Activated T-helper 1 cell treated with Interleukin-2 at 50 U/mL for 16 hours (primary cell): ENCODE results near the gene SLC9C1.
"Not testable (repeated sequence)": the region's sequence is repeated elsewhere in the genome, so short reads cannot be mapped to it uniquely, and the experiment has no call there.

Source experiments
- DNase-seq: peaks from one replicate; pipeline ENCODE4 v3.0.0-alpha.2; 2020; ENCODE audit warnings: low read depth

Gene SLC9C1

DNA sequence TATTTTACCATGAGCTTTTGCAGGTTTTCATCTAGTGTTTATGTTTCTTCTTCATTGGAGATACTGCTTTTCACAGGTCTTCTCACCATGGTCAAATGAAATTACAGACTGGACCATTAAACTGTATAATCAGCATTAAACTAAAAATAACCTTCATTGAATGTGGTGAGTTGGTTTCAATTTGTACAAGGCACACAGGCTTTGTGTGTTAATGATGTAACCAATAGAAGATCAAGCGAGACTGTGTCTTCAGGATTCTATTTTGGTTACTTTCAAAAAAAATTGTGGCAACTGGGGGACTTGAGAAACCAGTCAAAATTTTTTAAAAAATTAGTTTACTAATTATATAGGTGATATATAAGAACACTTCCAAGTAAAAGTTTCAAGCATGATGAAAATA is 106.7 kb downstream of the SLC9C1 start:
- DNase-seq: no peak

DNA sequence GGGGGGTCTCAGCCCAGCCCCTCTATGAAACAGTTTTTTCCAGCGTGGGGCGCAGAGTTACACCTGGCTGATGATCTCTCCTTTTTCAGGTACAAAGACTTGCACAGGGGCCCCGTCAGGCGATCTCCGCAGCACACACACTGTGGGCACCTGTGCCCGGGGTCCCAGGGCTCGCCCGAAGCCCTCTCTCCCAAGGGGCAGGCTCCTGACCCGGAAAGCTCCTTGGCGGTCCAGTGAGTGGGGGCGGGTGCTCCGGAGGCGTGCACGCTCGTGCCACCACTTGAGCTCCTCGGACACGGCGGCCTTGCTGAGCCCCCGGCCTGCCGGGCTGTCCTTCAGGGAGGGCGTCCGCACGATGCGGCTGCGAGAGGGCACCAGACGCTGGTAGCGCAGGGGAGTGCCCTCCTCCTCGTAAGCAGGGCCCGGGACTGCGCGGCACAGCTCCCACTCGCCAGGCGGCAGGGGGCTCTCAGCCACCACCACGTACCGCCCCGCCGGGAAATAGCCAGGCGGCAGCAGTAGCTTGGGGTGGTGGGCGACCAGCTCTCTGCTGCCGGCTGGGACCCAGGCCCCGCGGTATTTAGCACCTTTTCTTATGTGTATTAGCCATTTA is 108.5 kb downstream of the SLC9C1 start:
- not testable (repeated sequence) for DNase-seq

GRCh38 chr3:112175646-112176045 is 118.4 kb downstream of the SLC9C1 start:
- no peak for DNase-seq

DNA sequence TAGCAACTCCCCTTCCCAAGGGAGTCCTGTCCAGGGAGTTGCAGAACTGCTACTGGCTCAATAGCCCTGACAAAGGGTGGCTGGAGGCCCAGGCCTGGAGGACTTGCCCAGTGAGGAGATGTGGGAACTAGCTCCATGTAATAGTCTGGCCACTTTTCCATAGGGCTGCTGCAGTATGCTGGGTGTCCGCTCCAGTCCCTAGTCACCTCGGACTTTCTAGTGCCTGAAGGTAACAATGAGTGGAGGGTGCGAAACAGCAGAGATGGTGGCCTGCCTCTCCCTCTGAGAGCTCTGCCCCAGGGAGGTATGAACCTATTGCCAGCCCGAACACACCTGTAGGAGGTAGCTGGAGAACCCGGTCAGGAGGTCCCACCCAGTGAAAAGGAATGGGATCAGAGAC is 119.0 kb downstream of the SLC9C1 start:
- no peak for DNase-seq

DNA sequence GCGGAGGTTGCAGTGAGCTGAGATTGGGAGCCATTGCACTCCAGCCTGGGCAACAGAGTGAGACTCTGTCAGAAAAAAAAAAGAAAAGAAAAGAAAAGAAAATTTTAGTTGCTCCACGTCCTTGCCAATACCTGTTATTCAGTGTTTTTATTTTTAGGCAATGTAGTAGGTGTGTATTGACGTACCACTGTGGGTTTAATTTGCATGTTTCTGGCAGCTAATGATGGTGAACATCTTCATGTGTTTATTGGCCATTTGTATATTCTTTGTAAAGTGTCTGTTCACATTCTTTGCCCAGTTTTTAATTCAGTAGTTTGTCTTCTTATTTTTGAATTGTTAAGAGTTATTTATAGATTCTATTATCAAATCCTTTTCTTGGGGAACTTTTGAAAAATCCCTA is 122.9 kb downstream of the SLC9C1 start:
- no peak for DNase-seq

DNA sequence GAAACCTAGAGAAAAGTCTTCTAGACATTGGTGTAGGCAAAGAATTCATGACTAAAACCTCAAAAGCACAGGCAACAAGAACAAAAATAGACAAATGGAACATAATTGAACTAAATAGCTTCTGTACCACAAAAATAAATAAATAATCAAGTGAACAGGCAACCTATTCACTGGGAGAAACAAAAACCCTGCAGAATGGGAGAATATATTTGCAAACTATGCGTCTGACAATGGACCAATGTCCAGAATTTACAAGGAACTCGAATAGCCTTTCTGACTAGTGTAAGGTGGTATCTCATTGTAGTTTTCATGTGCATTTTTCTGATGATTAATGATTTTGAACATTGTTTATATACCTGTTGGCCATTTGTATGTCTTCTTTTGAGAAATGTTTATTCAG is 124.0 kb downstream of the SLC9C1 start:
- no peak for DNase-seq

- DNase-seq: no peak
Observed at GRCh38 chr3:112167758-112168157, 126.3 kb downstream of the SLC9C1 start.

DNA sequence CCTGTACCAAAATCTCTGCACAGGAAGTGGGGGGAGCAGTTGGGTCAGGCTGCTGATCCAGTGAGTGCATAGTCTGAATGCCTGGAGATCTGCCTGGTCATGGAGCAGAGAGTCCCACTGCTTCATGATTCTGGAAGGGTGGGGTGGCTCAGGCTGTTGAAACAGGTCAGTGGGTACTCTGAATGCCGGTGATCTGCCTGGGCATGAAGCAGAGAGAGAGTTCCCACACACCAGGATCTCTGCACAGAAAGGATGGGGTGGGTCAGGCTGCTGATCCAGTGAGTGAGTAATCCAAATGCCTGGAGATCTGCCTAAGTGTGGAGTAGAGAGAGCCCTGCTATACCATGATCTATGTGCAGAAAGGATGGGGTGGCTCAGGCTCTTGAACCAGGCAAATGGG is 144.9 kb downstream of the SLC9C1 start:
- no peak for DNase-seq

- no peak for DNase-seq
Observed at GRCh38 chr3:112143689-112144088, 150.3 kb downstream of the SLC9C1 start.

GRCh38 chr3:112143251-112143650 is 150.8 kb downstream of the SLC9C1 start:
- no peak for DNase-seq

DNA sequence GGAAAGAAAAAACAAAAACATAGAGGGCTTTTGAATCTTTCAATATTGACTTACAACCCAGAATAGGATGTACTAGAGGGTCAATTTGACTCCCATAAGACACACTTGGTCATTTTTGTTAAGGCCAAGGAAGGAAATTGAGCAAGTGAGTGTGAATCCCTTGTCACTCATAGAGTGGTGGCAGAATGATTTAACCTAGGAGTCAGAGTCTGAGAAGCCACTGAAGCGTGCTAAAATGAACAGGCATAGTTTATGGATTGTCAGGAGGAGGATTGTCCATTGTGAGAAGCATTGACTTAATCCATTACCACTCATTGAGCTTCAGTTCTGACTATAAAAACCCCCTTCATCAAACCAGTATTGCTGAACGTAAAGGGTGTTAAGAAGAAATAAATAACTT is 152.7 kb downstream of the SLC9C1 start:
- DNase-seq: no peak

- DNase-seq: no peak
Observed at GRCh38 chr3:112140584-112140983, 153.4 kb downstream of the SLC9C1 start.

DNA sequence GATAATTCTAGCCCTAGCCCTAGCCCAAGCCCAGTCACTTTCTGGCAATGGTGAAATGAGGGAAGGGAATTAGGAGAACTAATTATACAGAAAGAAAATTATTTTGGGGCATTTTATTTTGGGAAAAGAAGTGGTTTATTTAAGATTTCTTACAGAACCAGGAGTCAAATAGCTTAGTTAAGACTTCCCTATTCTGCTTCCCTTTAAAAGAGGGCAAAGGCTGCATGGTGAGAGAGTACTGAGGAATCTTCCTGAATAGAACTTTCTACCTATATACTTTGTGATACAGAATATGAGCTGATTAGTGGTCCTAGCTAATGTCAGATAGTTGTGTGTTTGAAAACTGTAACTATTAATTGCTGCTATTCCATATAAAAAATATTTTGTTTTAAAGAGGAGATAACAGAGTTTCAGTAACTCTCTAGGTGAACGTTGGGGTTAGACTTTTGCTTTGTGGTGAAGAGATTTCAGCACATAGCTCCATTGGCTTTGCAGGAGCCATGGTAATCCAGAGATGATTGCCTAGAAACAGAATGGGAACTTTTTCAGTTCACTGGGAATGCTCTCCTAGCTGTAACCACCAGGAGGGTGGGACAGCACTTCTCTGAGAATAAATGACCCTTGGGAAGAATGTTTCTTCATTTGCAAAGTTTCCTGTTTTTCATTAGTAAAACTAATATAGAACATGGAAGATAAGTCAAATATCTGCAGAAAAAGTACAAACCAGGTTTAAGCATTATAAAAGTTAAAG is 155.6 kb downstream of the SLC9C1 start:
- no peak for DNase-seq

GRCh38 chr3:112137781-112138180 is 156.2 kb downstream of the SLC9C1 start:
- no peak for DNase-seq

- DNase-seq: no peak
Observed at GRCh38 chr3:112136959-112137693, 156.9 kb downstream of the SLC9C1 start.

- DNase-seq: no peak
Observed at GRCh38 chr3:112136046-112136445, 158.0 kb downstream of the SLC9C1 start.

- DNase-seq: no peak
Observed at GRCh38 chr3:112134335-112135124, 159.5 kb downstream of the SLC9C1 start.

DNA sequence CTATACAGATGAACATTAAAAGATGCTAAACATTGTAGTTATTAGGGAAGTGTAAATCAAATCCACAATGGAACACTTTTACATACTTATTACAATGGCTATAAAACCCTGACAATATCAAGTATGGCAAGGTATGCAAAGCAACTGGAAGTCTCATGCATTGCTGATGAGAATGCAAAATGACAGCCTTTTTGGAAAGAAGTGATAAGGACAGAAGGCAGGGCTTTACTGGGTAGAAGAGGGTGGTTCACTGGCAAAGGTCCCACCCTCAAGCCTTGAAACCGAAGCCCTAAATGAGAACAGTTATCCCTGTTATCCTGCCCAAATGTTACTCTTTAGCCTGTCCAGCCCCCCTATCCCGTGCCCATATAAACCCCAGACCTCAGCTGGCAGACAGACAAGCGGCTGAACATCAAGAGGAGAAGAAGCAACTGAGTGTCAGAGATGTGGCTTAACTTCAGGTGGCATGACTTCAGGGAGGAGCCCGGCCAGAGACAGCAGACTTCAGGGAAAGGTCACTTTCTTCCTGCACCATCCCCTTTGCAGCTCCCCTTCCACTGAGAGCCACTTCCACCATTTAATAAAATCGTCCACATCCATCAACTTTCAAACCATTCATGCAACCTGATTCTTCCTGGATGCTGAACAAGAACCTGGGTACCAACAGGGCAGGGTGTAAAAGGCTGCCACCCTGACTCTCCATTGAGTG is 160.2 kb downstream of the SLC9C1 start:
- no peak for DNase-seq

GRCh38 chr3:112132975-112133448 is 161.0 kb downstream of the SLC9C1 start, which contains the start of gene GCSAM:
Gene GCSAM (minus strand): TSS chr3:112133248. CDS start chr3:112133120, 128 bp downstream.
- DNase-seq: peak; percentile 39

GRCh38 chr3:112132554-112132953 is 161.5 kb downstream of the SLC9C1 start:
- no peak for DNase-seq

GRCh38 chr3:112132088-112132487 is 161.9 kb downstream of the SLC9C1 start:
- no peak for DNase-seq
